Measurements from ENCODE around the gene MDGA2.

DNA sequence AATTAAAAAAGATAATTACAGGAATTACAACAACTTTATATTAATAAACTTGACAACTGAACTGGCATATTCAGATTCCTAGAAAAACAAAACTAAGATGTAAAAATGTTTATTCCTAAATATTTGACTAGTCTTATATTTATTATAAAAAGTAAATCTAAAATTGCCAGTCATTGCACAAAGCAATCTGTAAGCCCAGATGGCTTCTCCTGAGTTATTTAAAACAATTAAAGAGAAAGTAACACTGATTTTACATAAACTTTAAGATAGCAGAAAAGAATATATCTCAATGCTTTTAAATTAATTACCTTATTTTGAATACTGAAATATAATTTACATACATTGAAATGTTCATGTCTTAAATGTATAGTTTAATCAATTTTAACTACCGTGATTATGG, 589.7 kb downstream of the MDGA2 start:
- TF ChIP-seq, protein P1, sequence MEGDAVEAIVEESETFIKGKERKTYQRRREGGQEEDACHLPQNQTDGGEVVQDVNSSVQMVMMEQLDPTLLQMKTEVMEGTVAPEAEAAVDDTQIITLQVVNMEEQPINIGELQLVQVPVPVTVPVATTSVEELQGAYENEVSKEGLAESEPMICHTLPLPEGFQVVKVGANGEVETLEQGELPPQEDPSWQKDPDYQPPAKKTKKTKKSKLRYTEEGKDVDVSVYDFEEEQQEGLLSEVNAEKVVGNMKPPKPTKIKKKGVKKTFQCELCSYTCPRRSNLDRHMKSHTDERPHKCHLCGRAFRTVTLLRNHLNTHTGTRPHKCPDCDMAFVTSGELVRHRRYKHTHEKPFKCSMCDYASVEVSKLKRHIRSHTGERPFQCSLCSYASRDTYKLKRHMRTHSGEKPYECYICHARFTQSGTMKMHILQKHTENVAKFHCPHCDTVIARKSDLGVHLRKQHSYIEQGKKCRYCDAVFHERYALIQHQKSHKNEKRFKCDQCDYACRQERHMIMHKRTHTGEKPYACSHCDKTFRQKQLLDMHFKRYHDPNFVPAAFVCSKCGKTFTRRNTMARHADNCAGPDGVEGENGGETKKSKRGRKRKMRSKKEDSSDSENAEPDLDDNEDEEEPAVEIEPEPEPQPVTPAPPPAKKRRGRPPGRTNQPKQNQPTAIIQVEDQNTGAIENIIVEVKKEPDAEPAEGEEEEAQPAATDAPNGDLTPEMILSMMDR (IDR thresholded peaks at IDR 0.05), result no peak
- TF ChIP-seq EP300 (IDR thresholded peaks at IDR 0.05) (no peak), POLR2A (IDR thresholded peaks at IDR 0.05) (no peak), POLR2AphosphoS5 (IDR thresholded peaks at IDR 0.05) (no peak)

Measured in stomach (tissue), 4 donors.